Esophagus squamous epithelium (tissue), 5 donors: ENCODE results near the gene CABP4. TPM values are rescaled to one million over a fixed set of nuclear protein-coding genes. Genes with fewer than 3 reads are reported as not detected.
"Not testable (repeated sequence)": the region's sequence is repeated elsewhere in the genome, so short reads cannot be mapped to it uniquely, and the experiment has no call there.

Source experiments
- DNase-seq: peaks from one replicate; lab custom pipeline; 2025; lab: John Stamatoyannopoulos, UW
- H3K27ac ChIP-seq, 4 donors: fragments of 200-600 bp; sonication (generic); one replicate each; pipeline ENCODE4 v1.5.1; 2016 to 2019; ENCODE audit warnings: mild to moderate bottlenecking in 1 of 4
- H3K27me3 ChIP-seq, 4 donors: fragments of 200-600 bp; sonication (generic); 1 replicate in 3 of 4; 2 replicates in 1 of 4; pipeline versions ENCODE4 v1.5.1 to v1.6.0; 2017 to 2021; ENCODE audit warnings: antibody characterized with exemption in 1 of 4
- H3K36me3 ChIP-seq, 3 donors: fragments of 200-600 bp; sonication (generic); one replicate each; pipeline ENCODE4 v1.5.1; 2016 to 2019
- H3K4me1 ChIP-seq, 3 donors: fragments of 200-600 bp; sonication (generic); one replicate each; pipeline ENCODE4 v1.5.1; 2017 to 2019
- H3K4me3 ChIP-seq, 4 donors: fragments of 200-600 bp; sonication (generic); 1 replicate in 3 of 4; 2 replicates in 1 of 4; pipeline ENCODE4 v1.5.1; 2016 to 2019; ENCODE audit warnings: mild to moderate bottlenecking in 2 of 4, moderate library complexity in 1 of 4
- H3K9me3 ChIP-seq, 3 donors: fragments of 200-600 bp; sonication (generic); one replicate each; pipeline ENCODE4 v1.5.1; 2016 to 2019
- POLR2A ChIP-seq, 4 donors: fragments of 450-650 bp; IDR thresholded peaks; one replicate each; pipeline ENCODE4 v1.6.1; 2017; ENCODE audit warnings: antibody characterized with exemption in 4 of 4, mild to moderate bottlenecking in 4 of 4, moderate library complexity in 3 of 4
- WGBS, 2 donors: methylation state at CpG; one replicate each; pipeline ENCODE4 v1.1.5; 2018; 5-methylcytosine and 5-hydroxymethylcytosine counted together
- intact Hi-C: fragments of 100-400 bp; cut with DNase I; formaldehyde crosslinking; loops from one replicate; pipeline ENCODE4 v1.15.0; 2022
- total RNA-seq, 4 donors: library from RNA; depleted of rRNA; stranded (reverse); fragments of >200 nt; gene quantifications; one replicate each; pipeline ENCODE4 v1.1.0, GENCODE V29; 2016
- TF ChIP-seq, protein P1 (sequence below), 6 experiments: fragments of 450-650 bp in 4 of 6; fragments of 200-600 bp in 2 of 6; sonication (generic) in 2 of 6; IDR thresholded peaks; one replicate each; pipeline ENCODE4 v1.5.1; 2016 to 2019; ENCODE audit warnings: antibody characterized with exemption in 6 of 6, mild to moderate bottlenecking in 4 of 6, moderate library complexity in 4 of 6
- donor health status: DM: yes; HTN: yes; CAD: no.

Gene CABP4
- total RNA-seq, 4 donors from 2014 or later: 0.38 TPM; not detected in 3

GRCh38 chr11:67483831-67484665 is 28.9 kb downstream of the CABP4 start:
- H3K27ac ChIP-seq: peak overlapping the region; percentile 80 to 92 (median 89)
- TF ChIP-seq, protein P1, sequence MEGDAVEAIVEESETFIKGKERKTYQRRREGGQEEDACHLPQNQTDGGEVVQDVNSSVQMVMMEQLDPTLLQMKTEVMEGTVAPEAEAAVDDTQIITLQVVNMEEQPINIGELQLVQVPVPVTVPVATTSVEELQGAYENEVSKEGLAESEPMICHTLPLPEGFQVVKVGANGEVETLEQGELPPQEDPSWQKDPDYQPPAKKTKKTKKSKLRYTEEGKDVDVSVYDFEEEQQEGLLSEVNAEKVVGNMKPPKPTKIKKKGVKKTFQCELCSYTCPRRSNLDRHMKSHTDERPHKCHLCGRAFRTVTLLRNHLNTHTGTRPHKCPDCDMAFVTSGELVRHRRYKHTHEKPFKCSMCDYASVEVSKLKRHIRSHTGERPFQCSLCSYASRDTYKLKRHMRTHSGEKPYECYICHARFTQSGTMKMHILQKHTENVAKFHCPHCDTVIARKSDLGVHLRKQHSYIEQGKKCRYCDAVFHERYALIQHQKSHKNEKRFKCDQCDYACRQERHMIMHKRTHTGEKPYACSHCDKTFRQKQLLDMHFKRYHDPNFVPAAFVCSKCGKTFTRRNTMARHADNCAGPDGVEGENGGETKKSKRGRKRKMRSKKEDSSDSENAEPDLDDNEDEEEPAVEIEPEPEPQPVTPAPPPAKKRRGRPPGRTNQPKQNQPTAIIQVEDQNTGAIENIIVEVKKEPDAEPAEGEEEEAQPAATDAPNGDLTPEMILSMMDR (IDR thresholded peaks at IDR 0.05): no peak
- DNase-seq: no peak
- 78 to 81% methylated on average over 10 to 12 of the region's 16 CpGs for WGBS, 2 donors
- intact Hi-C loops: no loop called here
- peak overlapping the region; percentile 35 to 73 (median 56) for H3K4me3 ChIP-seq
- peaks cover 19 to 48% (median 23%) of the 10 kb centered on the region in 3 donors for H3K4me1 ChIP-seq
- no peaks in the 10 kb centered on the region for H3K27me3 ChIP-seq
- H3K9me3 ChIP-seq: no peaks in the 10 kb centered on the region
- peaks cover 0 to 23% (median 17%) of the 10 kb centered on the region in 3 donors for H3K36me3 ChIP-seq

DNA sequence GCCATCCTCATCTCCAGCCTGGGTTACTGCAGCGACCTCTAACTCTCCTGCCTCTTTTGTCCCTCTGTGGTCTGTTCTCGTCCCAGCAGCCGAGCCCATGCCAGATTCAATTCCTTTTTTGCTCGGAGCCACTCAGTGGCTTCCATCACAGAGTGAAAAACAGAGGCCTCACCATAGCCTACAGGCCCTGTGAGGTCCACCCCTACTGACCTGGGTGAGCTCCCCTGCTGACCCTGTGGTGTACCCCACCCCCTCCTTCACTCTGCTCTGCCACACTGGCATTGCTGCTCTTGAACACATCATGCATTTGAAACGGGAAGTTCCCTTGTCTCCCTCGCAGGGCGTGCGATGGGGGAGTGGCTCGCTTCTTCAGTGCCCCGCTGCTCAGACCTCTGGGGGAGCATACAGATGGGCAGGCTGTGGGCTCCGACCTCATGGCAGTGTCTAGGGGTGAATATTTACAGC is 29.7 kb downstream of the CABP4 start:
- intact Hi-C loops: no loop called here
- Histone ChIP-seq H3K27ac (peak overlapping the region in 3 of 4 donors; percentile 65 to 92 (median 91)), H3K27me3 (no peaks in the 10 kb centered on the region), H3K4me3 (peak overlapping the region in 1 of 4 donors; percentile 6), H3K4me1 (peaks cover 19 to 48% (median 23%) of the 10 kb centered on the region in 3 donors), H3K9me3 (no peaks in the 10 kb centered on the region), H3K36me3 (peaks cover 8 to 32% (median 26%) of the 10 kb centered on the region in 3 donors)
- TF ChIP-seq POLR2A (IDR thresholded peaks at IDR 0.05): no peak
- TF ChIP-seq, protein P1 (IDR thresholded peaks at IDR 0.05): no peak
- WGBS, 2 donors: 64 to 76% methylated on average over 6 to 11 of the region's 11 CpGs
- DNase-seq: no peak

DNA sequence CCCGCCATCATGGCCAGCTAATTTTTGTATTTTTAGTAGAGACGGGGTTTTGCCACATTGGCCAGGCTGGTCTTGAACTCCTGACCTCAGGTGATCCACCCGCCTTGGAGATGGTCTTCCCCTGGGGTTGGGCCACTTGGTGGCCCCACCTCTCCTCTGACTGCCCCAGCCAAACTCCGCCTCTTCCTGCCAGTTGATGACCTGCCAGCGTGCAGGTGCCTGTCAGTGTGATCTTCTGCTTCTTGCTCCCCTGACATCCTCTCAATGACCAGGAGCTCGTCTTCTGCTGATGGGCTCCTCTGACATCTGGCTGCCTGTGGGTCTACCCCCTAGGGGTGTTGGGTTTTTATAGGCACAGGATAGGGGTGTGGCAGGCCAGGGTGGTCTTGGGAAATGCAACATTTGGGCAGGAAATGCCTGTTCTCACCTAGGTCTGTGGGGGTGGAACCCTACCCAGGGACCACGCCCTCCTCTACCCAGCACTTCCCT is 30.8 kb downstream of the CABP4 start:
- DNase-seq, H3K27me3 ChIP-seq, intact Hi-C loops, H3K4me3 ChIP-seq, H3K9me3 ChIP-seq: not testable (repeated sequence)
- Histone ChIP-seq H3K4me1 (peaks cover 19 to 48% (median 23%) of the 10 kb centered on the region in 3 donors), H3K36me3 (peaks cover 11 to 42% (median 35%) of the 10 kb centered on the region in 3 donors), H3K27ac (peak overlapping the region in 1 of 4 donors; percentile 44)
- WGBS, 2 donors: 61 to 70% methylated on average over 7 of the region's 7 CpGs
- peak in 1 of 4 donors; percentile 29 for TF ChIP-seq POLR2A (IDR thresholded peaks at IDR 0.05)

- no peaks in the 10 kb centered on the region for H3K9me3 ChIP-seq
- H3K4me3 ChIP-seq: no peak overlapping the region
- WGBS, 2 donors: 67 to 87% methylated on average over 4 to 12 of the region's 20 CpGs
- peak overlapping the region in 1 of 4 donors; percentile 44 for H3K27ac ChIP-seq
- intact Hi-C loops: no loop called here
- peaks cover 19 to 48% (median 23%) of the 10 kb centered on the region in 3 donors for H3K4me1 ChIP-seq
- no peaks in the 10 kb centered on the region for H3K27me3 ChIP-seq
- no peak for DNase-seq
- TF ChIP-seq POLR2A (IDR thresholded peaks at IDR 0.05): no peak
- TF ChIP-seq, protein P1 (IDR thresholded peaks at IDR 0.05): no peak
- H3K36me3 ChIP-seq: peaks cover 18 to 49% (median 42%) of the 10 kb centered on the region in 3 donors
Observed at GRCh38 chr11:67486481-67487195, 31.5 kb downstream of the CABP4 start.

- WGBS, 2 donors: 70 to 81% methylated on average over 8 to 18 of the region's 25 CpGs
- H3K36me3 ChIP-seq: peaks cover 43 to 76% (median 54%) of the 10 kb centered on the region in 3 donors
Observed at GRCh38 chr11:67489203-67489884, 34.2 kb downstream of the CABP4 start.

More at GRCh38 chr11:67489203-67489884, 34.2 kb downstream of the CABP4 start:
- Histone ChIP-seq H3K9me3 (no peaks in the 10 kb centered on the region), H3K4me1 (peaks cover 7 to 27% (median 13%) of the 10 kb centered on the region in 3 donors), H3K27me3 (no peaks in the 10 kb centered on the region), H3K4me3 (no peak overlapping the region), H3K27ac (no peak overlapping the region)
- intact Hi-C loops: no loop called here
- no peak for TF ChIP-seq POLR2A (IDR thresholded peaks at IDR 0.05)
- DNase-seq: no peak
